GM12878 (cell line): ENCODE results near the gene NSMCE4A. TPM values are rescaled to one million over a fixed set of nuclear protein-coding genes. Genes with fewer than 3 reads are reported as not detected.
A peak's percentile ranks its signal among the peaks of the same experiment; 100 is the strongest.

ENCODE experiments used
- ATAC-seq: fragments of 200-7000 bp; cut with Tn5 transposase; 3 replicates; pipeline ENCODE4 v1.9.1; 2020; ENCODE audit warnings: mild to moderate bottlenecking, moderate library complexity
- BruUV-seq: library from RNA; stranded (reverse); fragments of 400-500 nt; replicated peaks from 2 replicates; lab custom pipeline; 2021; lab: Mats Ljungman, UMichigan
- CTCF ChIA-PET: fragments of 300-600 bp; sonication (Branson Sonifier 250); formaldehyde crosslinking; extraction: SDS; loops from one replicate; lab custom pipeline; 2021; ENCODE audit warnings: inconsistent platforms; lab: Yijun Ruan, JAX
- POLR2A ChIA-PET: fragments of 350-600 bp; formaldehyde crosslinking; extraction: SDS; loops from one replicate; lab custom pipeline; 2021; ENCODE audit warnings: inconsistent platforms; lab: Charles Lee
- RAD21 ChIA-PET: fragments of 300-600 bp; sonication (Branson Sonifier 250); formaldehyde crosslinking; loops from one replicate; lab custom pipeline; 2023; ENCODE audit warnings: antibody characterized with exemption; ENCODE audit not compliant: unreplicated experiment; lab: Charles Lee
- SMC1A ChIA-PET: fragments of 300-600 bp; sonication (Branson Sonifier 250); formaldehyde crosslinking; loops from one replicate; lab custom pipeline; 2023; ENCODE audit not compliant: unreplicated experiment, uncharacterized antibody; lab: Charles Lee
- DNase-seq: peaks from one replicate; pipeline ENCODE4 v3.0.0-alpha.2; 2011; ENCODE audit warnings: low read depth, low spot score
- FAIRE-seq: peaks from 3 replicates; lab custom pipeline; 2011; peaks lifted over from hg19 to GRCh38; lab: Jason Lieb, UNC
- H2AFZ ChIP-seq: 2 replicates; pipeline ENCODE4 v1.6.0; 2011; ENCODE audit warnings: low read depth, low read length, control low read depth; ENCODE audit not compliant: control insufficient read depth
- H3K27ac ChIP-seq: 2 replicates; pipeline ENCODE4 v1.5.1; 2011; ENCODE audit warnings: control low read depth; ENCODE audit not compliant: control insufficient read depth, insufficient read depth
- H3K27me3 ChIP-seq, 2 experiments: replicated peaks in 1 of 2; 2 replicates each; pipeline versions ENCODE4 v1.6.0 to v1.6.1; 2011; ENCODE audit warnings: low read length in 1 of 2; ENCODE audit not compliant: control insufficient read depth in 2 of 2, insufficient read depth in 2 of 2
- H3K36me3 ChIP-seq, 2 experiments: 2 replicates each; pipeline ENCODE4 v1.5.1; 2011; ENCODE audit warnings: low read length in 1 of 2; ENCODE audit not compliant: control insufficient read depth in 2 of 2, insufficient read depth in 2 of 2
- H3K4me1 ChIP-seq: 2 replicates; pipeline ENCODE4 v1.6.1; 2011; ENCODE audit warnings: mild to moderate bottlenecking, low read length, moderate library complexity, mixed read lengths; ENCODE audit not compliant: control insufficient read depth, insufficient read depth
- H3K4me2 ChIP-seq: 2 replicates; pipeline ENCODE4 v1.6.0; 2011; ENCODE audit warnings: control low read depth; ENCODE audit not compliant: control insufficient read depth, insufficient read depth
- H3K4me3 ChIP-seq: fragments of 200-600 bp; sonication (generic); 2 replicates; pipeline ENCODE4 v1.5.1; 2016
- H3K79me2 ChIP-seq: 2 replicates; pipeline ENCODE4 v1.6.0; 2011; ENCODE audit warnings: low read length; ENCODE audit not compliant: control insufficient read depth, insufficient read depth
- H3K9ac ChIP-seq: 2 replicates; pipeline ENCODE4 v1.8.0; 2011; ENCODE audit warnings: low read length, control low read depth, mixed read lengths; ENCODE audit not compliant: control insufficient read depth, insufficient read depth
- H3K9me3 ChIP-seq: replicated peaks from 3 replicates; pipeline ENCODE4 v1.5.1; 2011; ENCODE audit warnings: mild to moderate bottlenecking, low read length; ENCODE audit not compliant: control insufficient read depth, insufficient read depth
- H4K20me1 ChIP-seq: 2 replicates; pipeline ENCODE4 v1.6.0; 2011; ENCODE audit not compliant: control insufficient read depth, insufficient read depth
- BHLHE40 ChIP-seq, 2 experiments: fragments of 450-650 bp in 1 of 2; IDR thresholded peaks; 2 replicates each; pipeline ENCODE4 v1.6.1; 2011 to 2017; ENCODE audit warnings: low read depth in 2 of 2, borderline replicate concordance in 1 of 2, improper control_type of control experiment in 1 of 2, low read length in 1 of 2, mild to moderate bottlenecking in 1 of 2
- CHD1 ChIP-seq: IDR thresholded peaks from 2 replicates; pipeline ENCODE4 v1.6.1; 2012; ENCODE audit warnings: low read depth, low read length, improper control_type of control experiment
- MYC ChIP-seq: IDR thresholded peaks from 2 replicates; pipeline ENCODE4 v1.6.1; 2011; ENCODE audit warnings: mild to moderate bottlenecking, low read length, moderate library complexity, inconsistent platforms; ENCODE audit not compliant: insufficient read depth, insufficient replicate concordance, insufficient read length, severe bottlenecking
- NBN ChIP-seq: fragments of 450-650 bp; IDR thresholded peaks from 2 replicates; pipeline ENCODE4 v1.6.1; 2016
- RUNX3 ChIP-seq: IDR thresholded peaks from 2 replicates; pipeline ENCODE4 v1.6.1; 2012; ENCODE audit warnings: low read length, inconsistent platforms
- SIX5 ChIP-seq: IDR thresholded peaks from 2 replicates; pipeline ENCODE4 v1.6.1; 2011; ENCODE audit warnings: mild to moderate bottlenecking, low read depth, low read length, moderate library complexity; ENCODE audit not compliant: severe bottlenecking
- STAT1 ChIP-seq: fragments of 450-650 bp; conservative IDR thresholded peaks from 2 replicates; pipeline ENCODE4 v1.6.1; 2014; ENCODE audit warnings: antibody characterized with exemption, mild to moderate bottlenecking
- YBX1 ChIP-seq: fragments of 450-650 bp; IDR thresholded peaks from 2 replicates; pipeline ENCODE4 v1.6.1; 2016; ENCODE audit warnings: antibody characterized with exemption
- YY1 ChIP-seq: IDR thresholded peaks from 2 replicates; pipeline ENCODE4 v1.6.1; 2011; ENCODE audit warnings: low read depth, mild to moderate bottlenecking, low read length
- ZBED1 ChIP-seq: IDR thresholded peaks from 2 replicates; pipeline ENCODE4 v1.6.1; 2016; ENCODE audit warnings: borderline replicate concordance
- ZNF384 ChIP-seq: IDR thresholded peaks from 2 replicates; pipeline ENCODE4 v1.6.1; 2012; ENCODE audit warnings: low read depth, mild to moderate bottlenecking, low read length, improper control_type of control experiment, borderline replicate concordance
- WGBS: methylation state at CpG from one replicate; pipeline ENCODE4 v1.1.6; 2016; ENCODE audit warnings: low lambda C conversion rate; ENCODE audit not compliant: insufficient replicate concordance, insufficient coverage; ENCODE audit errors: missing lambda C conversion rate; 5-methylcytosine and 5-hydroxymethylcytosine counted together
- in situ Hi-C: fragments of 300-500 bp; cut with MboI; formaldehyde crosslinking; loops from 9 replicates; pipeline ENCODE4 v1.14.3; 2018; ENCODE audit warnings: mixed read lengths
- intact Hi-C: fragments of 100-400 bp; cut with micrococcal nuclease; formaldehyde crosslinking; loops from one replicate; pipeline ENCODE4 v1.14.2; 2022; ENCODE audit not compliant: unreplicated experiment
- polyA plus RNA-seq, 11 experiments: library from polyadenylated mRNA; depleted of rRNA in 4 of 11; unstranded in 6 of 11; stranded (reverse) in 5 of 11; fragments of >200 nt; fragmentation: Nextera tagmentation in 4 of 11; fragmentation: Illumina TruSeq in 1 of 11; extraction: Ambion mirVana in 4 of 11; extraction: Trizol in 1 of 11; gene quantifications; 1 replicate in 1 of 11; 2 replicates in 10 of 11; pipeline versions ENCODE4 v1.2.1 to v1.2.3, GENCODE V29; 2011 to 2016; ENCODE audit warnings: inconsistent platforms in 2 of 11, missing spikeins in 2 of 11, low read depth in 1 of 11
- total RNA-seq, 4 experiments: library from RNA; depleted of rRNA in 3 of 4; stranded (reverse); fragments of >200 nt in 3 of 4; fragmentation: Illumina TruSeq in 1 of 4; extraction: Trizol in 1 of 4; gene quantifications; 2 replicates each; pipeline versions ENCODE4 v1.2.1 to v1.2.3, GENCODE V29; 2013 to 2021
- TF ChIP-seq, protein P1 (sequence below): fragments of 450-650 bp; conservative IDR thresholded peaks from 2 replicates; pipeline ENCODE4 v1.6.1; 2017; ENCODE audit warnings: mild to moderate bottlenecking, moderate library complexity
- TF ChIP-seq, protein P2 (sequence below): fragments of 450-650 bp; IDR thresholded peaks from 2 replicates; pipeline ENCODE4 v1.6.1; 2016; ENCODE audit warnings: mild to moderate bottlenecking

Gene NSMCE4A
- total and polyA plus RNA-seq, 10 of the 15 experiments (the other 5 are each of a cell fraction or from before 2014, with no cell fraction given): 14.2 to 105 (median 76.1) TPM

DNA sequence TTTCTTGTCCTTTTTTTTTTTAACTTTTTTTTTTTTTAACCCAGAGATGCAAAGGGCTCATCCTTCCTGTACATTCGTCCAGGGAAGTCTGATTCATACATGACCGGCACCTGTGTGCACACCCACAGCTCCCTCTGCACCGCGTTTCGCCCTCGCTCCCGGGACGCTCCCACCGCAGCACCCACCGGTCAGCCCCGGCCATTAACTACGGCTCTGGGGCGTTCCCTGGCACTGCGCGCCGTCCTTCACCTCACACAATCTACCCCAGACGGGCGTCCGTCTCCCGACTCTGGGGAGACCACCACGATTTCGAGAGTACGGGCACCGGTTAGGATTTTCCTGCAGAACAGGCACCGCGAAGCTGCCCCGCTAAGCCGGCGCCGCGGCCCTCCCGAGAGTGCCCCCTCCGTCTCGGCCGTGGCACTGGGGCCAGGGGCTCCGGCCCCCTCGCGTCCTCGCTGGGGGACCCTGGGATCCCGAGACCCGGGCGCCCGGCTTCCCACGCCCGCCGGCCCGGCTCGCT, 47.6 kb downstream of the NSMCE4A start:
- Histone ChIP-seq H3K4me3 (peak overlapping the region; percentile 77), H3K4me2 (peak overlapping the region; percentile 90; the same call in 1 of the 2 replicates), H4K20me1 (no peaks in the 10 kb centered on the region), H3K79me2 (peaks cover 27% of the 10 kb centered on the region), H3K27ac (peak overlapping the region; percentile 95), H2AFZ (peak overlapping the region; percentile 91), H3K36me3 (peaks cover 0 to 3% of the 10 kb centered on the region in 2 experiments; a peak in 1 of 4 replicates), H3K4me1 (no peaks in the 10 kb centered on the region), H3K9ac (peak overlapping the region; percentile 94), H3K9me3 (no peaks in the 10 kb centered on the region), H3K27me3 (no peaks in the 10 kb centered on the region)
- WGBS: under 1% methylated on average over 46 of the region's 48 CpGs
- CTCF ChIA-PET: interaction anchor here (0.6 to 1.2 kb wide), 2 partner anchors 104 to 1788 kb away, joined by 3 read pairs; no protein-coding TSS in a partner anchor
- ATAC-seq (peak; percentile 64), DNase-seq (no peak), FAIRE-seq (no peak)
- SMC1A ChIA-PET: interaction anchor here (1.6 kb wide), 1 partner anchor 104 kb away, joined by 5 read pairs; no protein-coding TSS in a partner anchor
- POLR2A ChIA-PET: interaction anchor here (1.6 kb wide), 1 partner anchor 47 kb away, joined by 3 read pairs; the partner anchor contains the start of gene NSMCE4A
- RAD21 ChIA-PET: no interaction called here
- BruUV-seq: no TSS peak
- in situ Hi-C loops: no loop called here
- intact Hi-C loops: no loop called here
- TF ChIP-seq ZBED1 (no peak), RUNX3 (peak; percentile 47), BHLHE40 (IDR thresholded peaks at IDR 0.05; ENCODE audit: borderline replicate concordance in 1 of 2, low read depth in 2 of 2, low read length in 1 of 2) (no peak), YBX1 (no peak), YY1 (0 out of 2 replicates have a peak, but pooled peaks have one; percentile 11), MYC (no peak), CHD1 (0 out of 2 replicates have a peak, but pooled peaks have one; percentile 34), SIX5 (no peak), STAT1 (no peak), NBN (0 out of 2 replicates have a peak, but pooled peaks have one; percentile 34), ZNF384 (peak; percentile 42; the same call in 1 of the 2 replicates)
- TF ChIP-seq, protein P1, sequence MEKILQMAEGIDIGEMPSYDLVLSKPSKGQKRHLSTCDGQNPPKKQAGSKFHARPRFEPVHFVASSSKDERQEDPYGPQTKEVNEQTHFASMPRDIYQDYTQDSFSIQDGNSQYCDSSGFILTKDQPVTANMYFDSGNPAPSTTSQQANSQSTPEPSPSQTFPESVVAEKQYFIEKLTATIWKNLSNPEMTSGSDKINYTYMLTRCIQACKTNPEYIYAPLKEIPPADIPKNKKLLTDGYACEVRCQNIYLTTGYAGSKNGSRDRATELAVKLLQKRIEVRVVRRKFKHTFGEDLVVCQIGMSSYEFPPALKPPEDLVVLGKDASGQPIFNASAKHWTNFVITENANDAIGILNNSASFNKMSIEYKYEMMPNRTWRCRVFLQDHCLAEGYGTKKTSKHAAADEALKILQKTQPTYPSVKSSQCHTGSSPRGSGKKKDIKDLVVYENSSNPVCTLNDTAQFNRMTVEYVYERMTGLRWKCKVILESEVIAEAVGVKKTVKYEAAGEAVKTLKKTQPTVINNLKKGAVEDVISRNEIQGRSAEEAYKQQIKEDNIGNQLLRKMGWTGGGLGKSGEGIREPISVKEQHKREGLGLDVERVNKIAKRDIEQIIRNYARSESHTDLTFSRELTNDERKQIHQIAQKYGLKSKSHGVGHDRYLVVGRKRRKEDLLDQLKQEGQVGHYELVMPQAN: peak; percentile 70
- TF ChIP-seq, protein P2, sequence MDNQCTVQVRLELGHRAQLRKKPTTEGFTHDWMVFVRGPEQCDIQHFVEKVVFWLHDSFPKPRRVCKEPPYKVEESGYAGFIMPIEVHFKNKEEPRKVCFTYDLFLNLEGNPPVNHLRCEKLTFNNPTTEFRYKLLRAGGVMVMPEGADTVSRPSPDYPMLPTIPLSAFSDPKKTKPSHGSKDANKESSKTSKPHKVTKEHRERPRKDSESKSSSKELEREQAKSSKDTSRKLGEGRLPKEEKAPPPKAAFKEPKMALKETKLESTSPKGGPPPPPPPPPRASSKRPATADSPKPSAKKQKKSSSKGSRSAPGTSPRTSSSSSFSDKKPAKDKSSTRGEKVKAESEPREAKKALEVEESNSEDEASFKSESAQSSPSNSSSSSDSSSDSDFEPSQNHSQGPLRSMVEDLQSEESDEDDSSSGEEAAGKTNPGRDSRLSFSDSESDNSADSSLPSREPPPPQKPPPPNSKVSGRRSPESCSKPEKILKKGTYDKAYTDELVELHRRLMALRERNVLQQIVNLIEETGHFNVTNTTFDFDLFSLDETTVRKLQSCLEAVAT: 0 out of 2 replicates have a peak, but pooled peaks have one; percentile 28
